ENCODE data around the gene RBMS3. TPM values are rescaled to one million over a fixed set of nuclear protein-coding genes. Genes with fewer than 3 reads are reported as not detected.

The RBMS3 gene
- total and polyA plus RNA-seq, 2 of the 13 experiments (the other 11 are each of a cell fraction or from before 2014, with no cell fraction given): not detected

- TF ChIP-seq ZNF207 (IDR thresholded peaks at IDR 0.05; ENCODE audit: borderline replicate concordance) (no peak), ZNF674 (CRISPR knock-in tag; IDR thresholded peaks at IDR 0.05; ENCODE audit: low read depth) (no peak), ZFY (CRISPR knock-in tag; IDR thresholded peaks at IDR 0.05) (no peak), TCF7L2 (IDR thresholded peaks at IDR 0.05; ENCODE audit: low read depth, low read length) (no peak), CREBL2 (CRISPR knock-in tag; IDR thresholded peaks at IDR 0.05; ENCODE audit: borderline replicate concordance) (no peak), IRF9 (CRISPR knock-in tag; IDR thresholded peaks at IDR 0.05; ENCODE audit: borderline replicate concordance) (no peak), MEIS2 (CRISPR knock-in tag; IDR thresholded peaks at IDR 0.05) (no peak), ZNF709 (CRISPR knock-in tag; IDR thresholded peaks at IDR 0.05) (no peak), MED13 (CRISPR knock-in tag; IDR thresholded peaks at IDR 0.05) (no peak), MBD4 (IDR thresholded peaks at IDR 0.05; ENCODE audit: borderline replicate concordance, low read length) (no peak), ZNF550 (CRISPR knock-in tag; IDR thresholded peaks at IDR 0.05; ENCODE audit: borderline replicate concordance) (no peak), MAF1 (CRISPR knock-in tag; IDR thresholded peaks at IDR 0.05; ENCODE audit: borderline replicate concordance) (no peak), RELA (CRISPR knock-in tag; IDR thresholded peaks at IDR 0.05) (no peak), ZMAT3 (CRISPR knock-in tag; conservative IDR thresholded peaks at IDR 0.05) (no peak), NFE2 (CRISPR knock-in tag; IDR thresholded peaks at IDR 0.05) (no peak), CBX2 (IDR thresholded peaks at IDR 0.05; ENCODE audit: low read depth, low read length) (no peak), CBX2 (CRISPR knock-in tag; IDR thresholded peaks at IDR 0.05; ENCODE audit: low read depth) (no peak), SMYD3 (CRISPR knock-in tag; IDR thresholded peaks at IDR 0.05) (no peak), PAWR (CRISPR knock-in tag; IDR thresholded peaks at IDR 0.05; ENCODE audit: borderline replicate concordance) (no peak), AGO1 (IDR thresholded peaks at IDR 0.05; ENCODE audit: low read depth, low read length, poor library complexity, severe bottlenecking) (no peak)
- CTCF ChIA-PET (ENCODE audit: low intra/inter-chr PET ratio, low total read pairs): no interaction called here
Observed at GRCh38 chr3:29610781-29611180, 329.9 kb downstream of the RBMS3 start.

More at GRCh38 chr3:29610781-29611180, 329.9 kb downstream of the RBMS3 start:
- no peaks in the 10 kb centered on the region for H3K36me3 ChIP-seq (replicated peaks in 1 of 2; ENCODE audit: control insufficient read depth in 1 of 2, insufficient read depth in 2 of 2, low read length in 2 of 2)
- H3K4me3 ChIP-seq (replicated peaks in 1 of 3; ENCODE audit: insufficient read depth in 1 of 3, low read depth in 2 of 3, low read length in 3 of 3): no peak overlapping the region
- H3K9me3 ChIP-seq (ENCODE audit: low read length): no peaks in the 10 kb centered on the region
- no peak overlapping the region for H3K4me2 ChIP-seq (ENCODE audit: low read depth, low read length)
- in situ Hi-C loops (cut with HindIII; ENCODE audit: extremely low pct_ligation_motif_present, low pct_unique_long_range_greater_than_20kb): no loop called here
- H3K4me1 ChIP-seq (ENCODE audit: insufficient read depth, low read length): no peaks in the 10 kb centered on the region
- BruUV-seq (replicated peaks): no TSS peak
- H4K20me1 ChIP-seq (ENCODE audit: insufficient read depth, low read length): 0 out of 2 replicates have a peak, but pooled peaks cover 2% of the 10 kb centered on the region
- intact Hi-C loops (cut with micrococcal nuclease; ENCODE audit: unreplicated experiment): no loop called here
- H3K79me2 ChIP-seq (ENCODE audit: insufficient read depth, low read length): no peaks in the 10 kb centered on the region
- no peak for DNase-seq (ENCODE audit: low spot score)
- no peak for FAIRE-seq
- no peak for ATAC-seq
- no peak overlapping the region for H2AFZ ChIP-seq (ENCODE audit: low read length)
- H3K27me3 ChIP-seq (ENCODE audit: control insufficient read depth in 1 of 2, insufficient read depth in 2 of 2, low read length in 2 of 2): no peaks in the 10 kb centered on the region
- POLR2A ChIA-PET: no interaction called here
- H3K9ac ChIP-seq (ENCODE audit: insufficient read depth, low read depth, low read length): no peak overlapping the region
- H3K27ac ChIP-seq (ENCODE audit: extremely low read length, insufficient read depth, low read length): no peak overlapping the region
